Fibroblast of skin of abdomen (primary cell): ENCODE measurements around the gene PPM1F.

Experiments
- DNase-seq: peaks from one replicate; pipeline ENCODE4 v3.0.0-alpha.2; 2013

The PPM1F gene

GRCh38 chr22:21960200-21961126 is 7.8 kb upstream of the PPM1F start:
- DNase-seq, result no peak

- no peak for DNase-seq
Observed at GRCh38 chr22:21959274-21960074, 6.8 kb upstream of the PPM1F start.

DNA sequence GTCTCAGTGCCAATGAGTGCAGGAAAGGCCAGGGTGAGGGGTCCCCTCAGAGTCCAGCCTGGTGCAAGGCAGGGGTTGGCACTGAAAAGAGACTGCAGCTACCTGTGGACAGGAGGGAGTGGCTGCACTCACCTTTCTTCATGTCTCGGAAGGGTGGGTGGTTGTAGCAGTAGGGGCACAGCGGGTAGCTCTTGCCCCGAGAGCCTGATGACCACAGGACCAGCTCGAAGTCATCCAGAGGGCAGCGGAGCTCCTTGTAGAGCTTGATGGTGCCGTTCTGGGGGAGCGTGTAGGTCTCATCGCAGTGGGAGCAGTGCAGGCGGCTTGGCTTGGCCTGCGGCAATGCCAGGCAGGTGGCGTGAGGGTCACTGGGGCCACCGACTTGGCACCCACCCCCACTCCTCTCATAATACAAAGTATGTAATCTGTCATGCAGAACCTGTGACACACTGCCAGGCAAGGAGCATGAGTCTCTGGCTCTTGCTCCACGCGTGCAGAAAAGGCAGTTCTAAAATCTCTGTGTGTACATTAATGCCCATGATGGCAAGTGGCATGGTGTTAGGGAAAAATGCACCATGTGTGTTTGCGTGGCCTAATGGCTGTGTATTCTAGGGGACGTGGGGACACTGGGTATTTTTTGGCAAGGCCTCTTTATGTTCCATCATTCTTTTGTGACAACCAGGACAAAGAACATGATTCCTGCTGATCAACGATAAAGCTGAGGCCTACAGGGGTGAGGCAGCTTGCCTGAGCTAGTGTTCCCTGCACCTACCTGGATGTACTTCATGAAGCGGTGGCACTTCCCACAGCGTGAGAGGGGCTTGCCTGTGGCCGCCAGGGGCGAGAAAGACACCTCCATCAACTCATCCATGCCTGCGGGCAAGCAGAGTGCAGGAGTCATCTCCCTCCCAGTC is 6.0 kb upstream of the PPM1F start:
- DNase-seq, result no peak

- peak; percentile 20 for DNase-seq
Observed at GRCh38 chr22:21951931-21952465, 650 bp downstream of the PPM1F start.

- no peak for DNase-seq
Observed at GRCh38 chr22:21951062-21951461, 1.6 kb downstream of the PPM1F start.

DNA sequence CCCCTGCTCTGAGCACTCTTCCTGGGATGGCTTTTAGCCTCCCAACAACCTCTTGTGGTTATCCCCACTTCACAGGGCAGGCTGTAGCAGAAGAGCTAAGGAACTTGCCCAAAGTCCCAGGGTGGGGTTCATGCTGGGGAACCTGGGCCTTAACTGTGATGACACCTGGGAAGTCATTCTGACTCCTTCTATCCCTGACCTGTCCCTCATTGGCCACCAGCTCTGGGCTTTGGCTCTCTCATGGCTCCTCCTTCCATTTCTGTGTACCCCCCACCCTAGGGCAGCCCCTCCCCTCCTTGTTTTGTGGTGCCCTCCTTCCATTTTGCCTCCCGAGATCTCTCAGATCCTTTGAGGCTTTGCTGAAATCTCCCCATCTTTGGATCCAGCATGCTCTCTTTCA is 2.7 kb downstream of the PPM1F start:
- DNase-seq, result no peak

- DNase-seq, result no peak
Observed at GRCh38 chr22:21949569-21949918, 3.1 kb downstream of the PPM1F start.

GRCh38 chr22:21948824-21949568 is 3.7 kb downstream of the PPM1F start:
- DNase-seq, result no peak

GRCh38 chr22:21948390-21948789 is 4.3 kb downstream of the PPM1F start:
- DNase-seq, result no peak

- peak; percentile 57 for DNase-seq
Observed at GRCh38 chr22:21947040-21948014, 5.3 kb downstream of the PPM1F start.

DNA sequence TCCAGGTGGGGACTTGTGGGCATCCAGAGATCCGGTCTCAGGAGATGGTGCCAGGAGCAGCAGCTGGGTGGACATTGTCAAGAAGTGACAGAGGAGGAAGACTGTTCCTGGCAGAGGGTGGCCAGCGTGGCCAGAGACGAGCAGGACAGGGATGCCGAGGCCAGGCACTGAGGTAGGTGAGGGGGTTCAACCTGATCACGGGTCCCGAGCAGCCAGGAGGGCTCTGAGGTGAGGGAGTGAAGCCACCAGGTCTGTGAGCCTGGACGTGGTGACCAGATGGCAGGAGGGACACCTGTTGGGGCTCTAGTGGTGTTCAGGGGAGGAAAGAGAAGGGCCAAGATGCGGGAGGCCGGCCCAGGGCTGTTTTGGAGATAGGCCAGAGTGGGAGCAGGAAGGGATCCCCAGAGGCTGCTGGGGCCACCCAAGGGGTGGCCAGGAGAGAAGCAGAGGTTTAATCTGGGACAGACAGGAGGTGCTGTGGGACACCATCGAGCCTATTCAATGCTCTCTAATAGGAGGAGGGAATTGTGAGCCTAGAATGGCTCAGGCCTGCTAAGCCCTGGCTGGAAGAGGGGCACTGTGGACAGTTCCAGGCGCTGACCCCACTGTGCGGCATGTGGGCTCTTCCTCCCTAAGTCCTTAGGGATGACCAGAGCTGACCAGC is 6.3 kb downstream of the PPM1F start:
- DNase-seq, result no peak

DNA sequence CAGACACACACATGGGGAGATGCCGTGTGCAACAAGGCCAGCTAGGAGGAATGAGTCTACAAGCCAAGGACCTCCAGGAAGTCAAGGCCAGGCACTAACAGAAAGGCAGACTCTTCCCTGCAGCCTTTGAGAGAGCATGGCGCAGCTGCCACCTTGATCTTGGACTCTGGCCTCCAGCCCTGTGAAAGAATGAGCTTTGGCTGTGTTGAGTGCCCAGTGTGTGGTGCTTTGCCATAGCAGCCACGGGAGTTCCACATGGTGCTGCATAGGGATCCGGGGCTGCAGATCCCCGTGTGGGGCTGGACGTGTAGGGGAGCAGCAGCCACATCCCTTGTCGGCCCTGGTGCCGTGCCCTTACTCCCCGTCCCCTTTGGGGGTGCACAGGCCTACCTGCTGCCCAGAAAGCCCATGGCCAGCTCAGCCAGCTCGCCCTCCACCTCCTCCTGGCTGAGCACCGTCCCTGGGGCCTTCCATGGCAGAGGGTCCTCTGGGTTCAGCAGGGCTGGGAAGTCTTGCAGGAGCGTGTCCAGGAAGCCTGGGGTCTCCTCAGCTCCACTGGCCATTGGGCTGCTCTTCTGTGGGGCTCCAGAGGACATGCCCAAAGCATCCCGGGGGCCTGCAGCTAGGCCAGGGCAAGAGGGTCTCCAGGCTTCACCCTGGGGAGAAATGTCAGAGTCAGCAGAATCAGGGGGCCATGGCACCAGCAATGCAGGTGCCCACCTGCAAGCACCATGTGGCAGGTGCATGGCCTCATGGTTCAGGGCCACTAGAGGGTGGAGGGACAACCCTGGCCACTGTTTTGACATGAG is 7.0 kb downstream of the PPM1F start:
- no peak for DNase-seq

DNA sequence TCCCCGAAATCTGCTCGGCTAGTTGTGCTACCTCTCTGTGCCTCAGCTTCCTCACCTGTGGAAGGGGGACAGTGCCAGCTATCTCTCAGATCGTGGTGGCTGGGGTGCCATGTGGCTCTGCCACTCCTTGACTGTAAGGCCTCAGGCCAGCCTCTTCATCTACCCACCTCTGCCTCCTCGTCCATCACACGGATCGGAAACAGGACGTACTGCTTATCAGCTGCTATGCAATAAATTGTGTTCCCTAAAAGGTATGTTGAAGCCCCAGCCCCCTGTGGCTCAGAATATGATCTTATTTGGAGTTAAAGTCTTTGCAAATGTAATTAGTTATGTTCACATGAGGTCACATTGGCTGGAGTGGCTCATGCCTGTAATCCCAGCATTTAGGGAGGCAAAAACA is 7.8 kb downstream of the PPM1F start:
- no peak for DNase-seq

- no peak for DNase-seq
Observed at GRCh38 chr22:21943571-21944448, 8.8 kb downstream of the PPM1F start.

DNA sequence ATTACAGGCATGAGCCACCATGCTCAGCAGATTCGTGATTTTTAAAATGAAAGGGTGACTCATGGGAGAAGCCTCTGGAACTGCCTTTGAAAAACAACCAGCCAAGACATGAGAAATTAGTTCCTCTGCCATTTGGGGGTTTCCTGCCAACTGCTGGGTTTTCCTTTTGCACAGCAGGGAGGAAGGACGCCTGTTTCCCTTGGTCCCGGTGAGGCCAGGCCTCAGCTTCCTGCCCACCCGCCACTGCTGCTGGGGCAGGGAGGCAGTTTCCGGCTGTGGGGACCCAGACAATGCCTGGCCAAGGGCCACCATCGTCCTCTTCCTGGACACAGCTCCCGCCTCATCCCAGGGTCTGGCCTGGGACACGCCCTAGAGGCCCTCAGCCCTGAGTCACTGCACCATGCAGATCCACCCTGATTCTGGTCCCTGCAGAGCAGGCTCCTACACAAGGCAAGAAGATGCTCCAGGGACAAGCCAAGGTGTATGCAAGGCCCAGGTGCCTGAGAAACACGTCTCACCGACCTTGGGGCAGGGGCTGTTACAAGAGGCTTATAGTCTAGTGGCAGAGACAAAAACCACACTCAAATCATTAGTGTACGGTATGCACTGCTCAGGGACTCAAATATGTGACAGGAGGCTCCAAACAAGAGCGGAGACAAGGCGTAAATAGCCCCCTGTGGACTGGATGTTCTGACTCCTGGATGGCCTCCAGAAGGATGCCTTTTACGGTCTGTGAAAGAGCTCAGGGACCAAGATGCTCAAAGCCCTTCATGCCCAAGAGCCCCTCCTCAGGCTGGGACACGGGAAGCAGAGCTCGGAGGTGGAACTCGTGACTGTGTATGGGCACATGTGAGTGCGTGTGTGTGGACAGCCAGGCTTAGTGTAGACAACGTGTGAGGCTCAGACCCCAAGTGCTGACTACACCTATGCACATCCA is 10.0 kb downstream of the PPM1F start:
- peak; percentile 84 for DNase-seq

DNA sequence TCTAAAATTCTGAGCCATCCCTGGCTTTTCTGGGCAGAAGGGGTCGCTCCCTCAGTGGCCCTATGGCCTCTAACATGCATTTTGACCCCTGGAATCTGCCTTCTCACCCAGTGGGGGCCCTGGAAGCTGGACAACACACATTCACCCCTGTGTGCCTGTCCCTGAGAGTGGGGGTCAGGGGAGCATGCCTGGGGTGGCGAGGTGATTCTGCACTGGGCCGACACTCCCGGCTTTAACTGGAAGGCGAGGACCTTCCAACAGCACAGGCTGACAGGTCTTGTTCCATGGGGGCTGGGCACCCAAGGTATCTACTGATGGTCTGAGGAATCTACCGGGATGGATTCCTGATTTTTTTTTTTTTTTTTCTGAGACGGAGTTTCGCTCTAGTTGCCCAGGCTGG is 10.7 kb downstream of the PPM1F start:
- no peak for DNase-seq

- DNase-seq, result no peak
Observed at GRCh38 chr22:21940521-21940920, 12.1 kb downstream of the PPM1F start.
